ENCODE results near the gene DOCK8. TPM values are rescaled to one million over a fixed set of nuclear protein-coding genes. Genes with fewer than 3 reads are reported as not detected.

DOCK8 gene
- total and polyA plus RNA-seq, 10 of the 15 experiments (the other 5 are each of a cell fraction or from before 2014, with no cell fraction given): 35.4 to 100 (median 44.7) TPM

GRCh38 chr9:351916-352315, 137.3 kb downstream of the DOCK8 start:
- TF ChIP-seq IRF5 (IDR thresholded peaks at IDR 0.05; ENCODE audit: borderline replicate concordance): no peak
- TF ChIP-seq SMAD5 (IDR thresholded peaks at IDR 0.05; ENCODE audit: low read depth): no peak
- no peak for TF ChIP-seq POLR2A (IDR thresholded peaks at IDR 0.05; ENCODE audit: low read depth, low read length)
- TF ChIP-seq GABPA (IDR thresholded peaks at IDR 0.05; ENCODE audit: low read depth): no peak
- no peak for TF ChIP-seq HSF1 (IDR thresholded peaks at IDR 0.05; ENCODE audit: low read depth, low read length)
- no peak for TF ChIP-seq SP1 (IDR thresholded peaks at IDR 0.05; ENCODE audit: low read depth, low read length)
- TF ChIP-seq MTA2 (IDR thresholded peaks at IDR 0.05; ENCODE audit: low read depth): no peak
- TF ChIP-seq KLF5 (IDR thresholded peaks at IDR 0.05; ENCODE audit: partially characterized antibody): no peak
- TF ChIP-seq PBX3 (IDR thresholded peaks at IDR 0.05; ENCODE audit: insufficient replicate concordance, low read depth, low read length): no peak
- no peak for TF ChIP-seq JUND (IDR thresholded peaks at IDR 0.05; ENCODE audit: low read depth, low read length)
- no peak for TF ChIP-seq ZNF207 (IDR thresholded peaks at IDR 0.05; ENCODE audit: borderline replicate concordance)
- Histone ChIP-seq H3K36me3 (ENCODE audit: control insufficient read depth in 2 of 2, insufficient read depth in 2 of 2, low read length in 1 of 2) (peaks cover 18 to 44% of the 10 kb centered on the region in 2 experiments), H2AFZ (ENCODE audit: control insufficient read depth, low read depth, low read length) (no peak overlapping the region), H3K4me1 (ENCODE audit: control insufficient read depth, insufficient read depth, low read length) (no peaks in the 10 kb centered on the region), H3K4me2 (ENCODE audit: control insufficient read depth, insufficient read depth) (no peak overlapping the region), H3K79me2 (ENCODE audit: control insufficient read depth, insufficient read depth, low read length) (no peaks in the 10 kb centered on the region), H3K27me3 (replicated peaks in 1 of 2; ENCODE audit: control insufficient read depth in 2 of 2, insufficient read depth in 2 of 2, low read length in 1 of 2) (no peaks in the 10 kb centered on the region), H3K9me3 (replicated peaks; ENCODE audit: control insufficient read depth, insufficient read depth, low read length) (no peaks in the 10 kb centered on the region), H3K4me3 (no peak overlapping the region), H3K27ac (ENCODE audit: control insufficient read depth, insufficient read depth) (no peak overlapping the region), H3K9ac (ENCODE audit: control insufficient read depth, insufficient read depth, low read length) (no peak overlapping the region), H4K20me1 (ENCODE audit: control insufficient read depth, insufficient read depth) (no peaks in the 10 kb centered on the region)
- in situ Hi-C loops (cut with MboI): no loop called here
- FAIRE-seq (no peak), DNase-seq (ENCODE audit: low read depth, low spot score) (no peak), ATAC-seq (no peak)
- ChIA-PET POLR2A (no interaction called here), SMC1A (ENCODE audit: uncharacterized antibody, unreplicated experiment) (interaction anchor here (1.1 kb wide), 1 partner anchor 9 kb away, joined by 4 read pairs; no protein-coding TSS in a partner anchor), RAD21 (ENCODE audit: unreplicated experiment) (no interaction called here), CTCF (no interaction called here)
- no TSS peak for BruUV-seq (replicated peaks)
- WGBS (ENCODE audit: insufficient coverage, insufficient replicate concordance, low lambda C conversion rate, missing lambda C conversion rate): 98% methylated on average over 5 of the region's 5 CpGs
- intact Hi-C loops (cut with micrococcal nuclease; ENCODE audit: unreplicated experiment): no loop called here

Data from GM12878 (cell line).